Central memory CD8-positive, alpha-beta T cell (primary cell): Measurements from ENCODE around the gene B3GAT1.

Experiments used
- ATAC-seq: fragments of 150-1000 bp; cut with Tn5 transposase; replicated peaks from 2 replicates; pipeline ENCODE4 v1.10.0; 2022; ENCODE audit warnings: mild to moderate bottlenecking, moderate FRiP score, moderate number of reproducible peaks; ENCODE audit not compliant: poor library complexity, severe bottlenecking; ENCODE audit errors: extremely low read depth
- DNase-seq, 2 donors: peaks; one replicate each; pipeline ENCODE4 v3.0.0; 2021; ENCODE audit warnings: low spot score in 2 of 2
- H3K27ac Mint-ChIP-seq: one replicate; pipeline ENCODE4 v1.8.0; 2022; ENCODE audit warnings: low read depth, mild to moderate bottlenecking, moderate library complexity, mixed read lengths
- H3K27me3 Mint-ChIP-seq: one replicate; pipeline ENCODE4 v1.8.0; 2022; ENCODE audit warnings: mixed read lengths
- H3K36me3 Mint-ChIP-seq: one replicate; pipeline ENCODE4 v1.8.0; 2022; ENCODE audit warnings: mild to moderate bottlenecking, moderate library complexity, mixed read lengths; ENCODE audit not compliant: insufficient read depth
- H3K4me1 Mint-ChIP-seq: one replicate; pipeline ENCODE4 v1.8.0; 2022; ENCODE audit warnings: mixed read lengths
- H3K4me3 Mint-ChIP-seq: one replicate; pipeline ENCODE4 v1.8.0; 2022; ENCODE audit warnings: mild to moderate bottlenecking, moderate library complexity, mixed read lengths
- H3K9me3 Mint-ChIP-seq: one replicate; pipeline ENCODE4 v1.8.0; 2022; ENCODE audit warnings: mixed read lengths

Gene B3GAT1

DNA sequence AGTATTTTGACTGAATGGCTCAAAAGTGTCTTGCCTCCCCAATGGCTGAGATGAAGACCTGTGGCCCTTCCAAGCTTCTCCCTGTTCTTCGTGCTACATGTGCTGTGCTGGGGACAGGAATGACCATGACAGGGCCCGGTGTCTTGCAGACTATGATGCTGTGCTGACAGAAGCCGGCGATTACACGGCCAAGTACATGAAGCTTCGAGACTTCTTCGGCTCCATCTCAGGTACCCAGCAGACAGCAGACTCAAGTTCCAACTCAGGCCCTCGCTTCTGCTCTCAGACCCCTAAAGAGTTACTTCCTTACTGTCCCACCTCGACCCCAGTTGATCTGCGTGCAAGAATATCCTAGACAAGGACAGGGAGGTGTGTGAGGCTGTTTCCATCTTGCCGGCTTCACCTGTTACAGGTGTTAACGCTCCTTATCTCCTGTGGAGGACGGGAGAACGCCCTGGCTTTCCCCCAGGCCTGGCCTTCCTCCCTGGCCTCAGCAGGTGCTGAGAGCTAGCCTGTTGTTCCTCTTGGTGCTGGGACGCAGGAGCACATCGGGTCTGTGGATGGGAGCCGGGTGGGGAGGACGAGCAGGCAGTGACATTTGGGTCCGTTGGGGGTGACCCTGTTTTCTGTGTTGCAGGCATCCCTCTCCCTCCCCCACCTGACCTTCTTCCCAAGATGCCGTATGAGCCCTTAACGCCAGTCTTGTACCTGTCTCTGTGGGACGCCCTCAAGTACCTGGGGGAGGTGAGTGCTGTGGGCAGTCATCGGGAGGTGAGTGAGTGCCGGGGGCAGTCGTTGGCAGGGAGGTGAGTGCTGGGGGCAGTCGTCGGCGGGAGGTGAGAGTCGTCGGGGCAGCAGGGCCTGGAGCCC is 42.2 kb downstream of the B3GAT1 start:
- Mint-ChIP-seq H3K27ac (no peak overlapping the region), H3K9me3 (no peaks in the 10 kb centered on the region), H3K27me3 (no peaks in the 10 kb centered on the region), H3K4me3 (no peak overlapping the region), H3K4me1 (peaks cover 5% of the 10 kb centered on the region), H3K36me3 (peaks cover 7% of the 10 kb centered on the region)
- ATAC-seq (no peak), DNase-seq (no peak)

DNA sequence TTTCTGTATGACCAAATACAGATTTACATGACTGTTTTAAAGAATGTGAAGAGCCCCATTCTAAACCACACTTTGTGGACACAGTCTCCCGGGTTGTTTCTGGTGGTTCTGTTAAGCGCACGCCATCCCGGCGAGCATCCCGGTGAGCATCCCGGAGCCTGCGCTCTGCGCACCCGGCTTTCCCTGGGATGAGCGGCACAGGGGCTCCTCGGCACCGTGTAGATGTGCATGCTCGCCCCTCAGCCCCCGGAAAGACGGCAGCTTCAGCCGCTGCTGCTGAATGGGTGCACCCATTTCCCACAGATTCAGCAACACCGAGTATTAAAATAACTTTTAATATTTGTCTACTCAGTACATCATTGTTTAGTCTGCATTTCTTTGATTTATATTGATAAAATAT is 44.3 kb downstream of the B3GAT1 start:
- no peak overlapping the region for H3K27ac Mint-ChIP-seq
- H3K4me1 Mint-ChIP-seq: peaks cover 5% of the 10 kb centered on the region
- ATAC-seq: no peak
- H3K36me3 Mint-ChIP-seq: peaks cover 4% of the 10 kb centered on the region
- H3K27me3 Mint-ChIP-seq: no peaks in the 10 kb centered on the region
- no peaks in the 10 kb centered on the region for H3K9me3 Mint-ChIP-seq
- no peak for DNase-seq
- no peak overlapping the region for H3K4me3 Mint-ChIP-seq

DNA sequence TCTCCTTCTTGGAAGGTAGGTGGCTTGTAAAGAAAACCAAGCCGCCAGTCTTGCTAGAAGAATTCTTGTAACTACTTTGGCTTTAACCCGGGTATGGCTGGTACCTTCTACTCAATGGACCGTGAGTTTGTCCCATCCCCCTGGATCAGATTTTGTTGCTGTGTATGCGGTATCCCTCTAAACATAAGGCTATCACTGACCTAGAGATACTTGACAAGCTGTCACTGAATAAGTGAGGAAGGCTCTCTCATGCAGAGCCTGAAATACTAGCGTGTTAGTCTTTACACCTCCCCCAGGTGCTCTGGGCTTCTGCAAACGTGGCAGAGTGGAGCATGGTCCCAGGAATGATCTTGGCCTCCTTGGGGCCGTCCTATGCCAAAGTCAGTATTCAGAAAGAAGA is 45.8 kb downstream of the B3GAT1 start:
- ATAC-seq: no peak
- H3K27ac Mint-ChIP-seq: no peak overlapping the region
- no peak for DNase-seq
- H3K4me1 Mint-ChIP-seq: peaks cover 14% of the 10 kb centered on the region
- no peaks in the 10 kb centered on the region for H3K9me3 Mint-ChIP-seq
- H3K27me3 Mint-ChIP-seq: no peaks in the 10 kb centered on the region
- H3K36me3 Mint-ChIP-seq: peaks cover 4% of the 10 kb centered on the region
- no peak overlapping the region for H3K4me3 Mint-ChIP-seq

DNA sequence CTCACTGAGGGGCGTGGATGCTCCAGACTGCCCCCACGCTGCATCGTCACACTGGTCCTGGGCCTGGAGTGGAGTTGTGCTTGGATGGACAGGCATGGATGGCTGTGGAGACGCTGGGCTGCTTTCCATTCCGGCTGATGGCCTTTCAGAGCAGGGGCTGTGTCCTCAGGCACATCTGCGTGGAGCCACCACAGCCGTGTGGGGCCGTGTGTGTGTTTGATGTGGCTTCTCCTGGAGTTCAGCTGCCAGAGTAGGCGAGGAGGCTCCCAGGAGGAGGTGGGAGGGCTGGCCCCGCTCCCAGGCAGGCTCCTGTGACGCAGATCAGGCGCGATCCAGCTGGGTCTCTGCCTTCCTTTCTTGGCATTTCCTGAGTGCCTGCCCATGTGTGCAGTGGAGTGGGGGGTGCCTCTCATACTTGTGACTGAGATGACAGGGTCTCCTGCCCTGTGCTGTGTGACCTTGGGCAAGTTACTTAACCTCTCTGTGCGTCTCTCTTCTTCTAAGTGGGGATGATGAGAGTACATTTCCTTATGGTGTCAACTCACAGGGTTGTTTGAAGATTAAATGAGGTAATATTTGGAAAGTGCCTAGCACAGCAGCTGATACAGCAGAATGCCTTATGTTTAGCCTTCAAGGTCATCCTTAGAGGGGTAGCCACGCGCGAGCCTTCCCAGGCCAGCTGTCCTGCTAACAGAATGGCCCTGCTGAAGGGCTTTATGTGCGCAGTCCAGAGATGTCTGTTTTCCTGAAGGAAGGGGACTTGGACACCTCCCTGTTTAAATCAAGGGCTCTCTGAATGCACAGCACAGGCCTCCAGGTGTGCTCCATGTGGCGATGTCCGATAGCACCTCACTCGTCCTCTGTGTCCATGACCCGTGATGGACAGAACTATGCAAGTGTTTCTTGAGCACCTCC is 46.8 kb downstream of the B3GAT1 start:
- H3K4me3 Mint-ChIP-seq: no peak overlapping the region
- H3K27ac Mint-ChIP-seq: no peak overlapping the region
- ATAC-seq: no peak

DNA sequence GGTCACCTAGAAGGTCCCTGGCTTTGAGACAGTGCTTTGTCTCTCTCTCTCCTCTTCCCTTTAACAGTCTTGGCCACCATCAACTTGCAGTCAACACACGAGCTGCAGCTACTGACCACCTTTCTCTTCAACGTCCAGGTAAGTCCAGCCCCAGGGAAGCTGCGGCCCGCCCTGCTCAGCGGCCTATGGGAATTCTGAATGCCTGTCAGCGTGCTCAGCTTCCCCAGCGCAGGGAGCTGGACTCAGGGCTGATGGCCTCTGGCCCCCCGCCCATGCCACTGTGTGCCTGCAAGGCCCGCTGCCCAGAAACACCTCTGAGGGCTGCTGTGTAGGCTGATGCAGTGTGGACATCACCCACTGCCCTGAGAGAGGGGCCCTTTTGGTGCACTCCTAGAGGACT is 47.8 kb downstream of the B3GAT1 start:
- ATAC-seq: no peak
- DNase-seq: no peak
- H3K4me1 Mint-ChIP-seq: peaks cover 23% of the 10 kb centered on the region

More for the DNA sequence above, 46.8 kb downstream of the B3GAT1 start:
- no peak for DNase-seq
- no peaks in the 10 kb centered on the region for H3K27me3 Mint-ChIP-seq
- H3K4me1 Mint-ChIP-seq: peaks cover 15% of the 10 kb centered on the region
- peaks cover 2% of the 10 kb centered on the region for H3K36me3 Mint-ChIP-seq
- no peaks in the 10 kb centered on the region for H3K9me3 Mint-ChIP-seq

DNA sequence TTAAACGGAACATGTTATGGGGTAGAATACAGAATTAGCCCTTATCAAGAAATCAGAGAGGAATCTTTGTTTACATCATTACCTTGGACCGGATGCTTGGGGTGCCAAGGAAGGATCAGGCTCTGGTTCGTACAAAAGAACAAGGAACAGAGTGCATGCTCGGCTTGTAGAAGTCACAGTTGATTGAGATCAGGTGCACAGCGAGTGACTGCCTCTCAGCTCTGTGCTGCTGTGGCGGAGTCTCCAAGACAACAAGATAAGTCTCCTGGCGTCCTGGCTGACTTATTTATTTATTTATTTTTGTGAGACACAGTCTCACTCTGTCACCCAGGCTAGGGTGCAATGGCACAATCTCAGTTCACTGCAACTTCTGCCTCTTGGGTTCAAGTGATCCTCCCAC is 48.5 kb downstream of the B3GAT1 start:
- ATAC-seq (no peak), DNase-seq (no peak)
- Mint-ChIP-seq H3K27ac (no peak overlapping the region), H3K27me3 (no peaks in the 10 kb centered on the region), H3K4me3 (no peak overlapping the region), H3K9me3 (no peaks in the 10 kb centered on the region), H3K36me3 (peaks cover 2% of the 10 kb centered on the region), H3K4me1 (peaks cover 22% of the 10 kb centered on the region)

More for the DNA sequence above, 47.8 kb downstream of the B3GAT1 start:
- Mint-ChIP-seq H3K9me3 (no peaks in the 10 kb centered on the region), H3K36me3 (peaks cover 2% of the 10 kb centered on the region), H3K4me3 (no peak overlapping the region), H3K27me3 (no peaks in the 10 kb centered on the region), H3K27ac (no peak overlapping the region)

DNA sequence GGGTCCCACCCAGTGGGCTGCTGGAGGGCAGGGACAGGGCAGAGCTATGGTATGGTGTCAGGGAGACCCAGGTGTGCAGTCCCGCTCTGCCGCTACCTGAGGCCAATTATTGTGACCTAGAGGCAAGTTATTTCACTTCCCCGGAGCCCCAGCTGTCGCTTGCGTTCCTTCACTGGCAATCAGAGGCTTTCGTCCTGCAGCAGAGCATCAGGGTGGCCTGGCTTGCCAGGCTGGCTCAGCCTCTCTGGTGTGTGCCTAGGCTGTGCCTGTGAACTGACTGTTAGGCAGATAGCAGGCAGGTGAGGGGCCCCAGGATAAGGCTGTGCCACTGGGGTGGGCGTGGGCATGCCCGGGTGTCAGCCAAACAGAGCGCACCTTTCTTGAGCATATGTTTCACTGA is 48.9 kb downstream of the B3GAT1 start:
- no peak for ATAC-seq
- no peak for DNase-seq
- Mint-ChIP-seq H3K36me3 (no peaks in the 10 kb centered on the region), H3K4me1 (peaks cover 18% of the 10 kb centered on the region), H3K27me3 (no peaks in the 10 kb centered on the region), H3K9me3 (no peaks in the 10 kb centered on the region), H3K4me3 (no peak overlapping the region), H3K27ac (no peak overlapping the region)

DNA sequence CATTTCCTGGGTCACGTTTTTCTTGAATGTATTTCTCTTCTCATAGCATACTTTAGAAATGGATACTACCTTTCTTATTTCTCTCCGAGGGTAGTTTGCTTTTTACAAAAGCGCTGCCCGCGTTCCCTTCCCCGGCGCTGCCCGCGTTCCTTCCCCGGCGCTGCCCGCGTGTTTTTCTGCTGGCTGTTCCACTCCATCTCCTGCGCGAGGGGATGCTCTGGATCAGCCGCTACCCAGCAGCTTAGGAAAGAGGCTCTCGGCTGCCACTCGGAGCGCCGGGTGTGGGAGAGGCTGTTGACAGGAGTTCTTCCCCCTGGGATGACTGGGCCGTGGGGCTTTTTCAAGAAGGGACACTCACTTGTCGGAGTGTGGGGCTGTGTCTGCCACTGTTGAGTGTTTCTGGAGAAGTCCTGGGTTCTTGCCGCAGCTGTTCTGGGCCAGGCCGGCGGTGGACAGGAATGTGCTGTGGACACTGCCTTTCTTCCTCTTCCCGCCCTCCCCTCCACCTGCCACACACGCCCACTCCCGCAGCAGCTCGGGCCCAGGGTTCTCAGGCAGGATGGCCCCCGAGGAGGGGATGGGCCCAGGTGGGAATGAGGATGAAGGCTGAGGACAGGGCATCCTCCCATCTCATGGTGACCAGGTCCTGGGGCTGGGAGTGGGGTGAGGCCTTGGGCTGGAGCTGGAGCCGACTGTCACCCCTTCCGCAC is 49.7 kb downstream of the B3GAT1 start:
- no peak overlapping the region for H3K4me3 Mint-ChIP-seq

DNA sequence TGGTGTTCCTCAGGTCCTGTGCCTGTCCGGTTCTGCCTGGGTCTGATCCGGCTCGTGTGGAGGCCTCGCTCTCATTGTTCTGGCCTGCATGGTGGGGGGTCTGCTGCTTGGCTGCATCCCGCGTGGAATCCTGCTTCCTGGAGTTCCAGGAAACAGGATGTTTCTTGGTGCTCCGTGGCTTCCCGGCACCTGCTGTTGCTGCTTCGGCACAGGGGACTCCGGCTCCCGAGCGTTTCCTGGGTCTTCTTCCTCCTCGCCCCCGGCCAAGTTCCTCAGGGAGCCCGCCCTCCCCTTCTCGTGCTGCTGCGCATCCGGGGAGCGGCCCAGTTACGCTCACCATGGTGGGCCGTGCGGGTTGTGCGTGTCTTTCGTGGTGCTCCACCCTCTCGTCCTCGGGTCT is 50.4 kb downstream of the B3GAT1 start:
- no peaks in the 10 kb centered on the region for H3K27me3 Mint-ChIP-seq
- H3K27ac Mint-ChIP-seq: no peak overlapping the region
- ATAC-seq (no peak), DNase-seq (no peak)
- no peaks in the 10 kb centered on the region for H3K9me3 Mint-ChIP-seq
- H3K4me1 Mint-ChIP-seq: peaks cover 17% of the 10 kb centered on the region
- no peak overlapping the region for H3K4me3 Mint-ChIP-seq
- H3K36me3 Mint-ChIP-seq: no peaks in the 10 kb centered on the region

More for the DNA sequence above, 49.7 kb downstream of the B3GAT1 start:
- no peak for DNase-seq
- Mint-ChIP-seq H3K4me1 (peaks cover 17% of the 10 kb centered on the region), H3K27ac (no peak overlapping the region), H3K36me3 (no peaks in the 10 kb centered on the region), H3K27me3 (no peaks in the 10 kb centered on the region), H3K9me3 (no peaks in the 10 kb centered on the region)
- no peak for ATAC-seq

DNA sequence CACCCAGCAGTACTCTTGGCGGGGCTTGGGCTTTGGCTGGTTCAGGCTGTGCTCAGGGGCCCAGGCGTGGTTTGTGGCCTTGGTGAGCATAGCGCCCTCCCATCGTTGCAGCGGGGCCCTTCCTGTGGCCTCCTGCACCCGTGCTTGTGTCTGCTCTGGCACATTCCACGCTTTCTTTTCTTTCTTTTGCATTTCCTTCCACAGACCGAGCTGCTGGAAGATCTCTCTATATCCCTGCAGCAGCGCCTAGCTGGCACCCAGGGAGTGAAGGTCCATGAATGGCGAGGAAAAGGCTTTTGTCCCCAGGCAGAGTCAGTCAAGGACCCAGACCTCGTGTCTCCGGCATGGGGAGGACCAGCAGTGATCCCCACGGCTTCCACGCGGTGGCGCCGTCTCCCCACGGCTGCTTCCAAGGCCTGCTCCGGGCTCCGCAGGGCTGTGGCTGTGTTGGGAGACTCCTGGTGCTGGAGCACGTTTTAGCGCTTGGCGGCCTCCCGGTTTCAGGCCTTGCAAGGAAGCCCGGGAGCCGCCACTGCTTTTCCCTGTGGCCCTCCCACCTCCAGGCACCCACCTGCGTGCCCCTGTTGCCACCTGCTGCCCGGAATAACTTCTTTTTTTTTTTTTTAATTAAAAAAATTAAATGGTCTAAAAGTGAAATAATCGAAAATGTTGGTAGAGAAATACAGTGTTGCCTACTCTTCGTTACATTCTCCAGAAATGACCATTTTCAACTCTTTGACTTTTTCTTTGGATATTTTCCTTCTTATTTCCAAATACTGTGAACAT is 51.8 kb downstream of the B3GAT1 start:
- no peaks in the 10 kb centered on the region for H3K36me3 Mint-ChIP-seq
- H3K27me3 Mint-ChIP-seq: no peaks in the 10 kb centered on the region
- H3K27ac Mint-ChIP-seq: peak overlapping the region; percentile 74
- no peaks in the 10 kb centered on the region for H3K9me3 Mint-ChIP-seq
- DNase-seq (peak; percentile 61 to 68), ATAC-seq (peak; percentile 92)
- H3K4me3 Mint-ChIP-seq: peak overlapping the region; percentile 47
- H3K4me1 Mint-ChIP-seq: peaks cover 22% of the 10 kb centered on the region

DNA sequence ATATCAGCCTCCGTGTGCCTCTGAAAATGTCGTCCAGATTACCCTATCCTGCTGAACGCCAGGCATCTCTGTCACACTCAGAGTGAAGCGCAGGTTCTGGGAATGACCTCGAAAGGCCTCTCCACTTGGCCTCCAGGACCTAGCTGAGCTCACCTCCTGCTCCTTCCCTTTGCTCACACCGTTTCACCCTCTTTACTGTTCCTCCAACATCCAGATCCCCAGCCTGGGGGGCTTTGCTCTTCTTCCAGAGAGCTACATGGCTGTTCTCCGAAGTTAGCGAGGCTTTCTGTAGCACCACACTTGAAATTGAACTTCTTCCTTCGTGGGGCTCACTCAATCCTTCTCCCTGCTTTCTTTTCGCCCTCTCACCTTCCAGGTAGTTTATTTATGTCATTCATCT is 52.4 kb downstream of the B3GAT1 start:
- ATAC-seq: no peak
- no peaks in the 10 kb centered on the region for H3K27me3 Mint-ChIP-seq
- H3K27ac Mint-ChIP-seq: peak overlapping the region; percentile 74
- DNase-seq: no peak
- no peaks in the 10 kb centered on the region for H3K9me3 Mint-ChIP-seq
- no peaks in the 10 kb centered on the region for H3K36me3 Mint-ChIP-seq
- peak overlapping the region; percentile 47 for H3K4me3 Mint-ChIP-seq
- peaks cover 22% of the 10 kb centered on the region for H3K4me1 Mint-ChIP-seq
